AG09319 (cell line): Measurements from ENCODE around the gene MSANTD1.

Experiments used
- DNase-seq: peaks from one replicate; pipeline ENCODE4 v3.0.0-alpha.2; 2010; ENCODE audit warnings: low read depth; ENCODE audit errors: extremely low read depth
- CTCF ChIP-seq: IDR thresholded peaks from 2 replicates; pipeline ENCODE4 v1.5.1; 2011; ENCODE audit warnings: low read depth, mild to moderate bottlenecking, inconsistent platforms, low read length, moderate library complexity

MSANTD1 gene

DNA sequence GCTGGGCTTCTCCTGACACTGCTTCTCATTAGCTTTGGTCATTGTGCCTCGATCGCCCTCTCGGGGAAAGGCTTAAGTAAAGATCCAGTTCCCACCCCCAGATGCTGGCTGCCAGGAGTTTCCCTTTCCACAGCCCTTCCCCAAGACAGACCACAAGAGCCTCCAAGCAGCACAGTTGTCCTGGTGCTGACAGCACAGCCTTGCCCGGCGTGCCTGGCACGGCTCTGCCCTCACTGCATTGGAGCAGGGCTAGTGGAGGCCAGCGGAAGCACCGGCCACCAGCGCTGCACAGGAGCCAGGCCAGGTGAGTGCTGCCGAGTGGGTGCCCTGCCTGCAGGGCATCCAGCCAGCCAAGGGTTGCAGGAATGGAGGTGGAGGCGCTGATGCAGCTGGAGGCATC lies 9.7 kb upstream of the MSANTD1 start:
- TF ChIP-seq CTCF = no peak
- no peak for DNase-seq

GRCh38 chr4:3239998-3240920 lies 8.7 kb upstream of the MSANTD1 start:
- no peak for DNase-seq
- TF ChIP-seq CTCF = no peak

- DNase-seq = no peak
- TF ChIP-seq CTCF = no peak
Measured at GRCh38 chr4:3240936-3241522, 7.9 kb upstream of the MSANTD1 start.

- TF ChIP-seq CTCF = no peak
- peak; percentile 36 for DNase-seq
Measured at GRCh38 chr4:3241898-3242524, 6.9 kb upstream of the MSANTD1 start.

GRCh38 chr4:3243136-3243780 lies 5.7 kb upstream of the MSANTD1 start:
- DNase-seq = no peak
- no peak for TF ChIP-seq CTCF

DNA sequence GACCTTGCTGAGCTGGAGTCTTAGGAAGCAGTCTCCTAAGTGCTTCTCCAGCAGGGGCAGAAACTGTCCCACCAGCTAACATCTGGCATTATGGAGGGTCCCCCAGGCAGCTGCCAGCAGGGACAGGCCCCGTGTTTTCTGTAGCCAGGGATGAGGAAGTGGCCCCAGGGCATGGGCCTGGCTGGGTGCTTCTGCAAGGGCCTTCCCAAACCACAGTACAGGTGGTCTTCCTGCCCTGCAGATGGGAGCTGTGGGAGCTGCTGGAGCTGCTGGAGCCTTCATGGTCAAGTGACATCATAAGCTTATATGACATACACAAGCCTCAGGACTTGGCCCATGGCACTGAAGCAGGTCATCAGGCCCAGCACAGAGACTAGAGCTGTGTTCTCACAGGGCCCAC lies 5.0 kb upstream of the MSANTD1 start:
- TF ChIP-seq CTCF = no peak
- no peak for DNase-seq
